Lower leg skin (tissue), 3 donors: ENCODE data around the gene NRXN2.

Experiments
- CTCF ChIP-seq, 3 donors: fragments of 450-650 bp; IDR thresholded peaks; one replicate each; pipeline ENCODE4 v1.5.1; 2016; ENCODE audit warnings: antibody characterized with exemption in 3 of 3, mild to moderate bottlenecking in 3 of 3, moderate library complexity in 2 of 3
- POLR2A ChIP-seq, 2 donors: fragments of 450-650 bp; IDR thresholded peaks; one replicate each; pipeline ENCODE4 v1.6.1; 2016 to 2017; ENCODE audit warnings: antibody characterized with exemption in 2 of 2, mild to moderate bottlenecking in 1 of 2, moderate library complexity in 1 of 2

- no peak for TF ChIP-seq CTCF (IDR thresholded peaks at IDR 0.05)
- TF ChIP-seq POLR2A (IDR thresholded peaks at IDR 0.05): no peak
These were observed 134.3 kb downstream of the NRXN2 start for GRCh38 chr11:64588701-64589100.
